DND-41 (cell line): Measurements from ENCODE around the gene PIF1.

ENCODE experiments used
- CTCF ChIP-seq: IDR thresholded peaks from 2 replicates; pipeline ENCODE4 v1.5.1; 2012; ENCODE audit warnings: borderline replicate concordance, low read length, moderate library complexity, mild to moderate bottlenecking; ENCODE audit not compliant: poor library complexity, severe bottlenecking; ENCODE audit errors: extremely low read depth
- EZH2 ChIP-seq: IDR thresholded peaks from 3 replicates; pipeline ENCODE4 v1.6.1; 2012; ENCODE audit warnings: borderline replicate concordance, low read depth, mild to moderate bottlenecking, moderate library complexity, low read length, inconsistent platforms; ENCODE audit not compliant: severe bottlenecking

GRCh38 chr15:64865998-64866520 lies 40.6 kb upstream of the PIF1 start:
- TF ChIP-seq CTCF (no peak), EZH2 (no peak)
